Measurements from ENCODE around the gene GP1BA. TPM values are rescaled to one million over a fixed set of nuclear protein-coding genes. Genes with fewer than 3 reads are reported as not detected.

Gene GP1BA
- total RNA-seq, 2 donors from 2014 or later, result not detected

GRCh38 chr17:4899341-4900230, 32.5 kb upstream of the GP1BA start, which contains the start of gene C17orf107:
TSS of gene C17orf107 (plus strand) at chr17:4899536. CDS start at chr17:4899763, 227 bp downstream.
- DNase-seq (ENCODE audit: low spot score), result peak; percentile 75
- ATAC-seq (ENCODE audit: insufficient number of reproducible peaks, low FRiP score, low read depth), result peak; percentile 47
- H3K27me3 ChIP-seq (replicated peaks; ENCODE audit: insufficient read depth), result no peaks in the 10 kb centered on the region
- peak within 1 kb of the TSS; percentile 74 for H3K4me3 ChIP-seq
- H3K36me3 ChIP-seq, result peaks cover 13% of the 10 kb centered on the region
- peaks cover 0 to 16% of the 10 kb centered on the region in 2 donors for H3K4me1 ChIP-seq (ENCODE audit: control insufficient read depth in 1 of 2, low read depth in 2 of 2)
- H3K9me3 ChIP-seq, result no peaks in the 10 kb centered on the region
- no peak within 1 kb of the TSS for H3K27ac ChIP-seq
- TF ChIP-seq, protein P1, sequence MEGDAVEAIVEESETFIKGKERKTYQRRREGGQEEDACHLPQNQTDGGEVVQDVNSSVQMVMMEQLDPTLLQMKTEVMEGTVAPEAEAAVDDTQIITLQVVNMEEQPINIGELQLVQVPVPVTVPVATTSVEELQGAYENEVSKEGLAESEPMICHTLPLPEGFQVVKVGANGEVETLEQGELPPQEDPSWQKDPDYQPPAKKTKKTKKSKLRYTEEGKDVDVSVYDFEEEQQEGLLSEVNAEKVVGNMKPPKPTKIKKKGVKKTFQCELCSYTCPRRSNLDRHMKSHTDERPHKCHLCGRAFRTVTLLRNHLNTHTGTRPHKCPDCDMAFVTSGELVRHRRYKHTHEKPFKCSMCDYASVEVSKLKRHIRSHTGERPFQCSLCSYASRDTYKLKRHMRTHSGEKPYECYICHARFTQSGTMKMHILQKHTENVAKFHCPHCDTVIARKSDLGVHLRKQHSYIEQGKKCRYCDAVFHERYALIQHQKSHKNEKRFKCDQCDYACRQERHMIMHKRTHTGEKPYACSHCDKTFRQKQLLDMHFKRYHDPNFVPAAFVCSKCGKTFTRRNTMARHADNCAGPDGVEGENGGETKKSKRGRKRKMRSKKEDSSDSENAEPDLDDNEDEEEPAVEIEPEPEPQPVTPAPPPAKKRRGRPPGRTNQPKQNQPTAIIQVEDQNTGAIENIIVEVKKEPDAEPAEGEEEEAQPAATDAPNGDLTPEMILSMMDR (IDR thresholded peaks at IDR 0.05), result no peak

- Histone ChIP-seq H3K4me3 (peak overlapping the region; percentile 74), H3K4me1 (ENCODE audit: control insufficient read depth in 1 of 2, low read depth in 2 of 2) (peaks cover 0 to 16% of the 10 kb centered on the region in 2 donors), H3K27me3 (replicated peaks; ENCODE audit: insufficient read depth) (no peaks in the 10 kb centered on the region), H3K27ac (no peak overlapping the region), H3K36me3 (peaks cover 9% of the 10 kb centered on the region), H3K9me3 (no peaks in the 10 kb centered on the region)
- TF ChIP-seq, protein P1 (IDR thresholded peaks at IDR 0.05), result no peak
- DNase-seq (ENCODE audit: low spot score), result no peak
- ATAC-seq (ENCODE audit: insufficient number of reproducible peaks, low FRiP score, low read depth), result no peak
These were observed 31.6 kb upstream of the GP1BA start for GRCh38 chr17:4900231-4901107.

DNA sequence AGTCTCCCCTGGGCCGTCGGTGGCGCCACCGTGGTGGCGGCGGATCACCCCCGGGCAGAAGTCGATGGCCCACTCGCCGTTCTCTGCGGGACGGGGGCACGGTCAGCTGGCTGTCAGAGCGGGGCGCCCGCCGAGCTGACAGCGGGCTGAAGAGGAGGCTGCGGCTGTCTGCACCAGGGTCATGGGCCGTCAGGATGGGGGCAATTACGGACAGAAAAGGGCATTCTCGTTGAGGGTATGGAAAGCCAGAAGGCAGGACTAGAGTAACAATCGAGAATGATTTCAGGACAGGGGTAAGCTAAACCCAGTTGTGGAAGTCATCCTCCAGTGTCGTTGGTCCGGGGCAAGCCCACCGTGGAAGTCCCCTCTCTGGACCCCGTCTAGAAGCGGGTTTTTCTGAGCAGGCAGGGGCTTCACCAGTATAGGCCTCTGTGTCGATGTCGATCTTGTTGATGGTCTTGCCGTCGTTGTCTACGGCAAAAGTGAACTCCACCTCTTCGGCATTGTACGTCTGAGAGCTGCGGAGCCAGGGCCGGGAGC, 30.9 kb upstream of the GP1BA start:
- ATAC-seq (ENCODE audit: insufficient number of reproducible peaks, low FRiP score, low read depth) (no peak), DNase-seq (ENCODE audit: low spot score) (no peak)
- peaks cover 6% of the 10 kb centered on the region for H3K36me3 ChIP-seq
- no peaks in the 10 kb centered on the region for H3K27me3 ChIP-seq (replicated peaks; ENCODE audit: insufficient read depth)
- no peaks in the 10 kb centered on the region for H3K9me3 ChIP-seq
- H3K4me3 ChIP-seq, result peak overlapping the region; percentile 74
- TF ChIP-seq, protein P1 (IDR thresholded peaks at IDR 0.05), result no peak
- peaks cover 0 to 16% of the 10 kb centered on the region in 2 donors for H3K4me1 ChIP-seq (ENCODE audit: control insufficient read depth in 1 of 2, low read depth in 2 of 2)
- no peak overlapping the region for H3K27ac ChIP-seq

DNA sequence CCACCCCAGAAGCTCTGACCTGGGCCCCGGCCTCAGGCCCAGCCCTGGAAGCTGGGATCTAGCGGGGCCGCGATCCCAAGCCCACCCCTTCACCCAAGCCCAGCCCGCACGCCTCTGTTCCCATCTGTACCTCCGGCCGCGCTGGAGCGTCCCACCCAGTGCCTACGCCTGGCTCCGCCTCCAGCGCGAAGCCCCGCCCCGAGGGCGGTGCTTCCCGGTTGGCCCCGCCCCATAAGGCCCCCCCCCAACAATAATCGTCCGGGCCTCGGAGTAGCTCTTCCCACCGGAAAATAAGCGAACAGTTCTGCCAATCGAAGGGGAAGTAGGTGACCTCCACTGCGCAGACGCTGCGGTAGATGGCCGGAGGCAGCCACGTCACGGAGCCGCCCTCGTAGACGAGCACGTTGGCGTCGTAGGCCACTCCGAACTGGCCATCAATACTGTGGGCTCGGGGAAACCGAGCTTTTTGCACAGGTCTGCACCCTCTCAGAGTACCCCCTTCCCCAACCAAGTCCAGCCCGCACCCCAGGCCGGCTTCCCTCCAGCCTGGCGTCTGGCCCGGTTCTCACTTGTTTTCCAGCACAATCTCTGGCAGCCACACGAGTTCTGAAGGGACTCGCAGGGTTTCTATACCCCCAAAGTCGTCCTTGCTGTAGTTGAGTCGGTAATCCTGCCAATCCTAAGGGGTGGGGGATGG, 30.3 kb upstream of the GP1BA start:
- Histone ChIP-seq H3K27me3 (replicated peaks; ENCODE audit: insufficient read depth) (no peaks in the 10 kb centered on the region), H3K4me3 (no peak overlapping the region), H3K9me3 (no peaks in the 10 kb centered on the region), H3K36me3 (no peaks in the 10 kb centered on the region), H3K27ac (no peak overlapping the region), H3K4me1 (ENCODE audit: control insufficient read depth in 1 of 2, low read depth in 2 of 2) (peaks cover 0 to 16% of the 10 kb centered on the region in 2 donors)
- no peak for ATAC-seq (ENCODE audit: insufficient number of reproducible peaks, low FRiP score, low read depth)
- TF ChIP-seq, protein P1 (IDR thresholded peaks at IDR 0.05), result no peak
- no peak for DNase-seq (ENCODE audit: low spot score)

Data from thoracic aorta (tissue), 2 donors.